ENCODE measurements around the gene JAKMIP1.

DNA sequence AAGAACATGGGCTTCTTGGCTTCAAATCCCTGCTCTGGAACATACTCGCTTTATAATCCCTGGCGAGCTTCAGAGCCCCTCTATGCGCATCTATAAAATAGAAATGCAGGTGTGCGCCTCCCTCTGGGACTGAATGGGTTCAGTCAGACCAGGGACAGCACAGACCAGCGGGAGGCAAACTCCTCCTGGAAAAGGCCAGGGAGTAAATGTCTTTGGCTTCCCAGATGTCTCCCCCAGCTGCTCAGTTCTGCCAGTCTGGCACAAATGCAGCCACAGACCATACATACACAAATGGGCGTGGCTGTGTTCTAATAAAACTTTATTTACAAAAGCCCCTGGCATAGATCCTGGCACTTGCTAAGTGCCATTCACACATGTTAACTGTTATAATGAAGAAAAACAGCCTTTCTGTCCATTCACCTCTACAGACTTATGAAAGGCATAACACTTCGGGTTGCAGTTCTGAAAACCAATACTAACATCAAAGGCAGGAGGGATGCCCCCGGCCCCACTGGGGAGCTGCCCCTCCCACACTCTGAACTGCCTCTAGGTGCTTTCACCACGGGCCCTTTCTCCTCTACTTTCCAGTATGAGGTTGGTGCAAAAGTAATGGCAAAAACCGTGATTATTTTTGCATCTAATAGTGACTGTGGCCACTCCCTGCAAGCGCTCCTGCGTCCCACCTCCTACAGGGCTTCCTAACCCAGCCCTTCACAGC, 4.6 kb downstream of the JAKMIP1 start:
- TF ChIP-seq, protein P1, sequence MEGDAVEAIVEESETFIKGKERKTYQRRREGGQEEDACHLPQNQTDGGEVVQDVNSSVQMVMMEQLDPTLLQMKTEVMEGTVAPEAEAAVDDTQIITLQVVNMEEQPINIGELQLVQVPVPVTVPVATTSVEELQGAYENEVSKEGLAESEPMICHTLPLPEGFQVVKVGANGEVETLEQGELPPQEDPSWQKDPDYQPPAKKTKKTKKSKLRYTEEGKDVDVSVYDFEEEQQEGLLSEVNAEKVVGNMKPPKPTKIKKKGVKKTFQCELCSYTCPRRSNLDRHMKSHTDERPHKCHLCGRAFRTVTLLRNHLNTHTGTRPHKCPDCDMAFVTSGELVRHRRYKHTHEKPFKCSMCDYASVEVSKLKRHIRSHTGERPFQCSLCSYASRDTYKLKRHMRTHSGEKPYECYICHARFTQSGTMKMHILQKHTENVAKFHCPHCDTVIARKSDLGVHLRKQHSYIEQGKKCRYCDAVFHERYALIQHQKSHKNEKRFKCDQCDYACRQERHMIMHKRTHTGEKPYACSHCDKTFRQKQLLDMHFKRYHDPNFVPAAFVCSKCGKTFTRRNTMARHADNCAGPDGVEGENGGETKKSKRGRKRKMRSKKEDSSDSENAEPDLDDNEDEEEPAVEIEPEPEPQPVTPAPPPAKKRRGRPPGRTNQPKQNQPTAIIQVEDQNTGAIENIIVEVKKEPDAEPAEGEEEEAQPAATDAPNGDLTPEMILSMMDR (conservative IDR thresholded peaks at IDR 0.05; ENCODE audit: low read length): no peak
- no peak for TF ChIP-seq EZH2phosphoT487 (IDR thresholded peaks at IDR 0.05; ENCODE audit: borderline replicate concordance, low read depth, low read length)

All from OCI-LY7 (cell line).